Prostate gland (tissue), 2 donors: ENCODE data around the gene ADCYAP1. TPM values are rescaled to one million over a fixed set of nuclear protein-coding genes. Genes with fewer than 3 reads are reported as not detected.

Experiments
- DNase-seq: peaks from one replicate; pipeline ENCODE4 v3.0.0-alpha.2; 2019; ENCODE audit warnings: low spot score
- H3K27ac ChIP-seq, 2 donors: fragments of 200-600 bp; sonication (generic); 2 replicates each; pipeline ENCODE4 v1.5.1; 2017 to 2019
- H3K27me3 ChIP-seq: fragments of 200-600 bp; sonication (generic); replicated peaks from 2 replicates; pipeline ENCODE4 v1.5.1; 2019; ENCODE audit not compliant: insufficient read depth
- H3K36me3 ChIP-seq, 2 donors: fragments of 200-600 bp; sonication (generic); 1 replicate in 1 of 2; 2 replicates in 1 of 2; pipeline versions ENCODE4 v1.5.1 to v1.8.1; 2017 to 2019
- H3K4me1 ChIP-seq: fragments of 200-600 bp; sonication (generic); replicated peaks from 2 replicates; pipeline ENCODE4 v1.5.1; 2019
- H3K4me3 ChIP-seq, 2 donors: fragments of 200-600 bp; sonication (generic); 2 replicates each; pipeline ENCODE4 v1.5.1; 2017 to 2019
- H3K9me3 ChIP-seq: fragments of 200-600 bp; sonication (generic); 2 replicates; pipeline ENCODE4 v1.5.1; 2017
- POLR2A ChIP-seq: fragments of 450-650 bp; IDR thresholded peaks from one replicate; pipeline ENCODE4 v1.6.1; 2016; ENCODE audit warnings: antibody characterized with exemption, mild to moderate bottlenecking
- POLR2AphosphoS5 ChIP-seq: sonication (generic); formaldehyde crosslinking; IDR thresholded peaks from one replicate; pipeline ENCODE4 v1.6.1; 2017; ENCODE audit warnings: antibody characterized with exemption
- WGBS: methylation state at CpG from one replicate; pipeline ENCODE4 v1.1.5; 2018; 5-methylcytosine and 5-hydroxymethylcytosine counted together
- intact Hi-C: fragments of 100-400 bp; cut with DNase I; formaldehyde crosslinking; loops from one replicate; pipeline ENCODE4 v1.14.2; 2022
- total RNA-seq, 2 donors: library from RNA; depleted of rRNA; stranded (reverse); fragments of >200 nt; gene quantifications; one replicate each; pipeline ENCODE4 v1.1.0, GENCODE V29; 2016
- TF ChIP-seq, protein P1 (sequence below), 4 experiments: fragments of 200-600 bp in 2 of 4; fragments of 450-650 bp in 2 of 4; sonication (generic) in 2 of 4; IDR thresholded peaks; 1 replicate in 3 of 4; 2 replicates in 1 of 4; pipeline ENCODE4 v1.5.1; 2016 to 2019; ENCODE audit warnings: antibody characterized with exemption in 4 of 4, mild to moderate bottlenecking in 2 of 4, moderate library complexity in 2 of 4

Gene ADCYAP1
- total RNA-seq, 2 donors from 2014 or later, result 2.2 to 2.7 TPM

DNA sequence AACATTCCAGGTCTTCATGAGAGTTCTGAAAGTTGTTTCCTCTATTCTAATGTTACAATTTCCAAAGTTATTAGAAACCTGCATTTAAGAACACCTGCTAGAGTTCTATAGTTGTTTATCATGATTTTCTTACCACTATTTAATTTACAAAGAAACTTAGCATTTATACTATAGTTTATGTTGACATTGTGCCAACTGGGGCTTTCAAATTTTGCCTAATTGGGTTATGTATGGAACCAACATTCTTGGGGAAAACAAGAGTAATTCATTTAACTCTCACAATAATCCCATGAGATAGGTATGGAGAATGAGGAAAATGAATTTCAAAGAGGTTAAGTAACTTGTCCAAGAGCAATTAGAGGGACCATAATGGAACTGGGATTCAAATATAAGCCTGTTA is 28.8 kb upstream of the ADCYAP1 start:
- intact Hi-C loops, result no loop called here
- H3K9me3 ChIP-seq, result no peaks in the 10 kb centered on the region
- H3K4me1 ChIP-seq, result no peaks in the 10 kb centered on the region
- no peaks in the 10 kb centered on the region for H3K36me3 ChIP-seq
- no peak for TF ChIP-seq POLR2AphosphoS5
- TF ChIP-seq, protein P1, sequence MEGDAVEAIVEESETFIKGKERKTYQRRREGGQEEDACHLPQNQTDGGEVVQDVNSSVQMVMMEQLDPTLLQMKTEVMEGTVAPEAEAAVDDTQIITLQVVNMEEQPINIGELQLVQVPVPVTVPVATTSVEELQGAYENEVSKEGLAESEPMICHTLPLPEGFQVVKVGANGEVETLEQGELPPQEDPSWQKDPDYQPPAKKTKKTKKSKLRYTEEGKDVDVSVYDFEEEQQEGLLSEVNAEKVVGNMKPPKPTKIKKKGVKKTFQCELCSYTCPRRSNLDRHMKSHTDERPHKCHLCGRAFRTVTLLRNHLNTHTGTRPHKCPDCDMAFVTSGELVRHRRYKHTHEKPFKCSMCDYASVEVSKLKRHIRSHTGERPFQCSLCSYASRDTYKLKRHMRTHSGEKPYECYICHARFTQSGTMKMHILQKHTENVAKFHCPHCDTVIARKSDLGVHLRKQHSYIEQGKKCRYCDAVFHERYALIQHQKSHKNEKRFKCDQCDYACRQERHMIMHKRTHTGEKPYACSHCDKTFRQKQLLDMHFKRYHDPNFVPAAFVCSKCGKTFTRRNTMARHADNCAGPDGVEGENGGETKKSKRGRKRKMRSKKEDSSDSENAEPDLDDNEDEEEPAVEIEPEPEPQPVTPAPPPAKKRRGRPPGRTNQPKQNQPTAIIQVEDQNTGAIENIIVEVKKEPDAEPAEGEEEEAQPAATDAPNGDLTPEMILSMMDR (IDR thresholded peaks at IDR 0.05), result no peak
- no peak for TF ChIP-seq POLR2A
- H3K27ac ChIP-seq, result no peak overlapping the region
- no peak for DNase-seq
- H3K4me3 ChIP-seq, result no peak overlapping the region
- no peaks in the 10 kb centered on the region for H3K27me3 ChIP-seq

DNA sequence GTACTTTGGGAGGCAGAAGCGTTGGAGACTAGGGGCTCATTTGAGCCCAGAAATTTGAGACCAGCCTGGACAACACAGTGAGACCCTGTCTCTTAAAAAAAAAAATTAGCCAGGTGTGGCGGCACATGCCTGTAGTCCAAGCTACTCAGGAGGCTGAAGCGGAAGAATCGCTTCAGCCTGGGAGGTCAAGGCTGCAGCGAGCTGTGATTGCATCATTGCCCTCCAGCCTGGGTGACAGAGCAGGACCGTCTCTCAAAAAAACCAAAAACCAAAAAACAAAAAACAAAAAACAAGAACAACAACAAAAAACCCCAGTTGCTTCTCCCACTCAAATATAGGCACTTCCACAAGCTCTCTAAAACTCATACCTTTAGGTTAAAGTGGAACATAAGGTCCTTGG is 27.4 kb upstream of the ADCYAP1 start:
- Histone ChIP-seq H3K27me3 (no peaks in the 10 kb centered on the region), H3K36me3 (no peaks in the 10 kb centered on the region), H3K4me3 (no peak overlapping the region), H3K4me1 (no peaks in the 10 kb centered on the region), H3K9me3 (no peaks in the 10 kb centered on the region), H3K27ac (no peak overlapping the region)
- TF ChIP-seq, protein P1 (IDR thresholded peaks at IDR 0.05), result no peak
- TF ChIP-seq POLR2A, result no peak
- no peak for TF ChIP-seq POLR2AphosphoS5
- DNase-seq, result no peak
- intact Hi-C loops, result no loop called here
- WGBS, result 92% methylated on average over 6 of the region's 6 CpGs

DNA sequence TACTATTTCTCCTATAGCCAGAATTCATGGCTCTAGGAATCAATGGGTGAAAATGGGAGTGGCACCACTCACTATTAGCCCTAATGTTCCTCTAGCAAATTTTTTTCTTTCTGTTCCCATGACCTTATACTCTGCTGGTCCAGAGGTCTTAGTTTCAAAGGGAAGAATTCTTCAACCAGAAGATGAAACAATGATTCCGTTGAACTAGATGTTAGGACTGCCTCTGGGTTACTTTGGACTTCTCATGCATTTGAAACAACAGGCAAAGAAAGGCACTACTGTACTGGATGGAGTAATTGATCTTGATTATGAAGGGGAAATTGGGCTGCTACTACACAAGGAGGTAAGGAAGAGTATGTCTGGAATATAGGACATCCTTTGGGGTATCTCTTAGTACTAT is 18.6 kb upstream of the ADCYAP1 start:
- WGBS, result 75% methylated on average over 1 of the region's 1 CpG
- DNase-seq, result no peak
- no peak for TF ChIP-seq POLR2AphosphoS5
- TF ChIP-seq POLR2A, result no peak
- H3K9me3 ChIP-seq, result no peaks in the 10 kb centered on the region
- intact Hi-C loops, result no loop called here
- H3K4me1 ChIP-seq, result no peaks in the 10 kb centered on the region
- no peak overlapping the region for H3K4me3 ChIP-seq
- H3K27ac ChIP-seq, result no peak overlapping the region
- no peaks in the 10 kb centered on the region for H3K27me3 ChIP-seq
- H3K36me3 ChIP-seq, result no peaks in the 10 kb centered on the region

DNA sequence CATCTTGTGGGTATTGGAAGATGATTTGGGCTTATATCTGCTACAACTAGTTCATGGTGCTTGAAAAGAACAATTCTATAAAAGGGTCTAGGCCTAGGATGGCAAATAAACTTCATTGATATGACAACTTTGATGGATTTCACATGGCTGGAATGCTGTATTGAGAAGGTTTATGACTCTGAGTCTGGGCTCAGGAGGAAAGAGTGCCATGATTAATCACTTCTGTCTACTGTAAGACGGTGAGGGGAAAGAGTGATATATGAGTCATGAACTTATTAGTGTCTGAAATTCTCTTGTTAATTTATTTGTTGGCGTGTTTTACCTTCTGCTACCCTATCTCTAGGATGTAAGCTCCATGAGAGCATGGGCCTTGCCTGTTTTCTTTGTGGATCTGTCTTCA is 17.0 kb upstream of the ADCYAP1 start:
- Histone ChIP-seq H3K9me3 (no peaks in the 10 kb centered on the region), H3K4me1 (no peaks in the 10 kb centered on the region), H3K27ac (no peak overlapping the region), H3K4me3 (no peak overlapping the region), H3K36me3 (no peaks in the 10 kb centered on the region), H3K27me3 (no peaks in the 10 kb centered on the region)
- DNase-seq, result no peak
- intact Hi-C loops, result no loop called here
- TF ChIP-seq POLR2AphosphoS5 (no peak), POLR2A (no peak)
- TF ChIP-seq, protein P1 (IDR thresholded peaks at IDR 0.05), result no peak
- 18% methylated on average over 2 of the region's 2 CpGs for WGBS

DNA sequence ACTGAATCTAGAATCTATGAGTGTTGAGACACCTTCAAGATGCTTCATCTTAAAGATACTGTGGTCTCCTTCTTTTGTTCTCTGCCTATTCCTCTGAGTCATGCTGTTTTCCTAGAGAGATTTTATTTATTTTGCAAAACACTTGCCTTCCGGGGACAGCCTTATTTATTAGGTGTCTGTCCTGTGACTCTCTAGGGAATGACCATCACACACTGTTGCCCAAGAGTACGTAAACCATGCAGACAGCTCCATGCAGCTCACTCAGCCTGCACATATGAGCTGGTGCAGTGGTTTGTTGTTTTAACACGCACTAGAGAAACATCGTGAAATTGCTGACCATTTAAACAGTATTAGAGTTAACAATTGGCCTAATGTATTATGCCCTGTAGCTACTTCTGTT is 12.4 kb upstream of the ADCYAP1 start:
- DNase-seq, result no peak
- WGBS, result 44% methylated on average over 4 of the region's 4 CpGs
- Histone ChIP-seq H3K9me3 (no peaks in the 10 kb centered on the region), H3K27me3 (no peaks in the 10 kb centered on the region), H3K4me3 (no peak overlapping the region), H3K27ac (no peak overlapping the region), H3K36me3 (no peaks in the 10 kb centered on the region), H3K4me1 (no peaks in the 10 kb centered on the region)
- no peak for TF ChIP-seq POLR2A
- TF ChIP-seq, protein P1 (IDR thresholded peaks at IDR 0.05), result no peak
- no peak for TF ChIP-seq POLR2AphosphoS5
- intact Hi-C loops, result no loop called here
